ENCODE results near the gene ANKRD29. TPM values are rescaled to one million over a fixed set of nuclear protein-coding genes. Genes with fewer than 3 reads are reported as not detected.
A peak's percentile ranks its signal among the peaks of the same experiment; 100 is the strongest.

The ANKRD29 gene
- total and polyA plus RNA-seq, 2 donors (not counting 1 experiment from before 2014, with no cell fraction given): 2.0 to 6.9 TPM

GRCh38 chr18:23567671-23568070 lies 95.0 kb downstream of the ANKRD29 start:
- Histone ChIP-seq H3K36me3 (ENCODE audit: control insufficient read depth, insufficient read depth, low read length) (peaks cover 9% of the 10 kb centered on the region), H4K20me1 (ENCODE audit: control insufficient read depth, extremely low read depth, insufficient read depth, low read length) (no peaks in the 10 kb centered on the region), H3K27me3 (ENCODE audit: control insufficient read depth, insufficient read depth, low read length) (no peaks in the 10 kb centered on the region), H3K4me1 (ENCODE audit: control insufficient read depth, extremely low read depth, insufficient read depth, low read length) (peaks cover 3% of the 10 kb centered on the region), H3K79me2 (ENCODE audit: control insufficient read depth, insufficient read depth, low read length) (no peaks in the 10 kb centered on the region), H3K4me3 (replicated peaks in 1 of 4; ENCODE audit: control extremely low read depth in 1 of 4, insufficient read depth in 1 of 4, low read depth in 3 of 4, low read length in 4 of 4) (no peak overlapping the region), H3K9ac (ENCODE audit: insufficient read depth, low read length) (no peak overlapping the region), H3K9me3 (ENCODE audit: control insufficient read depth, insufficient read depth, low read depth, low read length) (no peaks in the 10 kb centered on the region), H3K27ac (ENCODE audit: insufficient read depth, low read length) (no peak overlapping the region), H3K4me2 (ENCODE audit: extremely low read depth, insufficient read depth, low read length) (no peak overlapping the region), H2AFZ (ENCODE audit: low read length) (no peak overlapping the region)
- DNase-seq (ENCODE audit: low read depth in 2 of 2): no peak
- no peak for TF ChIP-seq EZH2 (IDR thresholded peaks at IDR 0.05; ENCODE audit: low read length, missing control alignments)
- no peak for TF ChIP-seq CTCF (conservative IDR thresholded peaks at IDR 0.05 in 1 of 2, IDR thresholded peaks at IDR 0.05 in 1 of 2; ENCODE audit: low read depth in 1 of 2, low read length in 2 of 2)

- no peak overlapping the region for H3K9ac ChIP-seq (ENCODE audit: insufficient read depth, low read length)
- no peak overlapping the region for H2AFZ ChIP-seq (ENCODE audit: low read length)
- H3K79me2 ChIP-seq (ENCODE audit: control insufficient read depth, insufficient read depth, low read length): no peaks in the 10 kb centered on the region
- H3K4me3 ChIP-seq (replicated peaks in 1 of 4; ENCODE audit: control extremely low read depth in 1 of 4, insufficient read depth in 1 of 4, low read depth in 3 of 4, low read length in 4 of 4): no peak overlapping the region
- H3K4me1 ChIP-seq (ENCODE audit: control insufficient read depth, extremely low read depth, insufficient read depth, low read length): peaks cover 3% of the 10 kb centered on the region
- DNase-seq (ENCODE audit: low read depth in 2 of 2): no peak
- no peak overlapping the region for H3K4me2 ChIP-seq (ENCODE audit: extremely low read depth, insufficient read depth, low read length)
- no peaks in the 10 kb centered on the region for H3K9me3 ChIP-seq (ENCODE audit: control insufficient read depth, insufficient read depth, low read depth, low read length)
- no peaks in the 10 kb centered on the region for H3K27me3 ChIP-seq (ENCODE audit: control insufficient read depth, insufficient read depth, low read length)
- H3K27ac ChIP-seq (ENCODE audit: insufficient read depth, low read length): no peak overlapping the region
- TF ChIP-seq CTCF (conservative IDR thresholded peaks at IDR 0.05 in 1 of 2, IDR thresholded peaks at IDR 0.05 in 1 of 2; ENCODE audit: low read depth in 1 of 2, low read length in 2 of 2) (no peak), EZH2 (IDR thresholded peaks at IDR 0.05; ENCODE audit: low read length, missing control alignments) (no peak)
- no peaks in the 10 kb centered on the region for H4K20me1 ChIP-seq (ENCODE audit: control insufficient read depth, extremely low read depth, insufficient read depth, low read length)
- H3K36me3 ChIP-seq (ENCODE audit: control insufficient read depth, insufficient read depth, low read length): peaks cover 9% of the 10 kb centered on the region
Measured at GRCh38 chr18:23565916-23566547, 96.7 kb downstream of the ANKRD29 start.

GRCh38 chr18:23563377-23564043 lies 99.2 kb downstream of the ANKRD29 start:
- H3K27me3 ChIP-seq (ENCODE audit: control insufficient read depth, insufficient read depth, low read length): no peaks in the 10 kb centered on the region
- H3K27ac ChIP-seq (ENCODE audit: insufficient read depth, low read length): no peak overlapping the region
- TF ChIP-seq CTCF (conservative IDR thresholded peaks at IDR 0.05 in 1 of 2, IDR thresholded peaks at IDR 0.05 in 1 of 2; ENCODE audit: low read depth in 1 of 2, low read length in 2 of 2) (no peak), EZH2 (IDR thresholded peaks at IDR 0.05; ENCODE audit: low read length, missing control alignments) (no peak)
- no peaks in the 10 kb centered on the region for H3K79me2 ChIP-seq (ENCODE audit: control insufficient read depth, insufficient read depth, low read length)
- H4K20me1 ChIP-seq (ENCODE audit: control insufficient read depth, extremely low read depth, insufficient read depth, low read length): no peaks in the 10 kb centered on the region
- peaks cover 6% of the 10 kb centered on the region for H3K36me3 ChIP-seq (ENCODE audit: control insufficient read depth, insufficient read depth, low read length)
- no peak overlapping the region for H2AFZ ChIP-seq (ENCODE audit: low read length)
- no peak overlapping the region for H3K4me2 ChIP-seq (ENCODE audit: extremely low read depth, insufficient read depth, low read length)
- DNase-seq (ENCODE audit: low read depth in 2 of 2): peak; percentile 44 to 74
- H3K4me1 ChIP-seq (ENCODE audit: control insufficient read depth, extremely low read depth, insufficient read depth, low read length): peaks cover 3% of the 10 kb centered on the region
- H3K9ac ChIP-seq (ENCODE audit: insufficient read depth, low read length): no peak overlapping the region
- no peaks in the 10 kb centered on the region for H3K9me3 ChIP-seq (ENCODE audit: control insufficient read depth, insufficient read depth, low read depth, low read length)
- no peak overlapping the region for H3K4me3 ChIP-seq (replicated peaks in 1 of 4; ENCODE audit: control extremely low read depth in 1 of 4, insufficient read depth in 1 of 4, low read depth in 3 of 4, low read length in 4 of 4)

All from fibroblast of lung (primary cell).